Neural cell (in vitro differentiated cells): ENCODE results near the gene CIRBP. TPM values are rescaled to one million over a fixed set of nuclear protein-coding genes. Genes with fewer than 3 reads are reported as not detected.
A peak's percentile ranks its signal among the peaks of the same experiment; 100 is the strongest.

Experiments
- H2AFZ ChIP-seq: fragments of 200-600, 300-800 bp; sonication (generic), shearing (Covaris generic); 2 replicates; pipeline ENCODE4 v1.6.0; 2014; ENCODE audit warnings: low read depth, mild to moderate bottlenecking, antibody characterized with exemption, low read length, moderate library complexity
- H3F3A ChIP-seq: fragments of 200-600 bp; shearing (Covaris generic); 2 replicates; pipeline ENCODE4 v1.6.1; 2016; ENCODE audit warnings: mild to moderate bottlenecking, moderate library complexity, mixed read lengths, antibody characterized with exemption, low read length; ENCODE audit not compliant: insufficient read depth, poor library complexity, severe bottlenecking
- H3K27ac ChIP-seq: fragments of 200-600, 300-800 bp; sonication (generic), shearing (Covaris generic); 2 replicates; pipeline ENCODE4 v1.5.1; 2014; ENCODE audit warnings: mild to moderate bottlenecking, low read length, moderate library complexity
- H3K27me3 ChIP-seq: fragments of 300-800, 200-600 bp; sonication (generic), shearing (Covaris generic); 2 replicates; pipeline ENCODE4 v1.6.0; 2014; ENCODE audit warnings: mild to moderate bottlenecking, low read depth, low read length, moderate library complexity; ENCODE audit not compliant: insufficient read depth
- H3K36me3 ChIP-seq: fragments of 300-800, 200-600 bp; sonication (generic), shearing (Covaris generic); 2 replicates; pipeline ENCODE4 v1.5.1; 2014; ENCODE audit warnings: mild to moderate bottlenecking, antibody characterized with exemption, low read length, moderate library complexity; ENCODE audit not compliant: insufficient read depth
- H3K4me2 ChIP-seq: fragments of 300-800, 200-600 bp; sonication (generic), shearing (Covaris generic); 2 replicates; pipeline ENCODE4 v1.6.0; 2014; ENCODE audit warnings: mild to moderate bottlenecking, low read length
- H3K4me3 ChIP-seq: fragments of 300-800, 200-600 bp; sonication (generic), shearing (Covaris generic); 2 replicates; pipeline ENCODE4 v1.5.1; 2014; ENCODE audit warnings: mild to moderate bottlenecking, low read length, moderate library complexity
- H3K79me2 ChIP-seq: fragments of 200-600 bp; shearing (Covaris generic); replicated peaks from 2 replicates; pipeline ENCODE4 v1.6.0; 2014; ENCODE audit warnings: mild to moderate bottlenecking, low read length, moderate library complexity; ENCODE audit not compliant: insufficient read depth
- H3K9ac ChIP-seq: fragments of 300-800, 200-600 bp; sonication (generic), shearing (Covaris generic); 2 replicates; pipeline ENCODE4 v1.6.1; 2016; ENCODE audit warnings: mild to moderate bottlenecking, low read length, mixed read lengths
- H3K9me2 ChIP-seq: fragments of 200-600 bp; shearing (Covaris generic); 2 replicates; pipeline ENCODE4 v1.6.1; 2016; ENCODE audit warnings: mild to moderate bottlenecking, low read length, mixed read lengths; ENCODE audit not compliant: insufficient read depth
- H3K9me3 ChIP-seq: fragments of 200-600, 300-800 bp; sonication (generic), shearing (Covaris generic); 2 replicates; pipeline ENCODE4 v1.6.1; 2016; ENCODE audit warnings: mild to moderate bottlenecking, mixed run types, low read length, moderate library complexity, mixed read lengths
- H4K20me1 ChIP-seq: fragments of 200-600 bp; shearing (Covaris generic); 2 replicates; pipeline ENCODE4 v1.6.1; 2016; ENCODE audit warnings: mild to moderate bottlenecking, mixed run types; ENCODE audit not compliant: insufficient read depth
- EZH2 ChIP-seq: fragments of 200-600, 300-800 bp; shearing (Covaris generic), sonication (generic); IDR thresholded peaks from 2 replicates; pipeline ENCODE4 v1.6.1; 2014; ENCODE audit warnings: antibody characterized with exemption, low read length, borderline replicate concordance, mild to moderate bottlenecking; ENCODE audit not compliant: insufficient read depth, poor library complexity, severe bottlenecking
- MXI1 ChIP-seq: fragments of 450-650 bp; conservative IDR thresholded peaks from 2 replicates; pipeline ENCODE4 v1.6.1; 2014; ENCODE audit warnings: antibody characterized with exemption, mild to moderate bottlenecking; ENCODE audit not compliant: poor library complexity, severe bottlenecking
- POLR2AphosphoS5 ChIP-seq: IDR thresholded peaks from 2 replicates; pipeline ENCODE4 v1.6.1; 2012
- RAD21 ChIP-seq: fragments of 450-650 bp; conservative IDR thresholded peaks from 2 replicates; pipeline ENCODE4 v1.6.1; 2014; ENCODE audit warnings: antibody characterized with exemption, mild to moderate bottlenecking, moderate library complexity
- TAF1 ChIP-seq: IDR thresholded peaks from 2 replicates; pipeline ENCODE4 v1.6.1; 2012; ENCODE audit warnings: low read depth
- polyA plus RNA-seq: library from polyadenylated mRNA; depleted of rRNA; stranded (reverse); fragments of >200 nt; gene quantifications from 2 replicates; pipeline ENCODE4 v1.2.3, GENCODE V29; 2014
- TF ChIP-seq, protein P1 (sequence below): IDR thresholded peaks from 2 replicates; pipeline ENCODE4 v1.6.1; 2012; ENCODE audit warnings: borderline replicate concordance
- TF ChIP-seq, protein P2 (sequence below): fragments of 450-650 bp; IDR thresholded peaks from 2 replicates; pipeline ENCODE4 v1.5.1; 2014; ENCODE audit warnings: antibody characterized with exemption, mild to moderate bottlenecking, moderate library complexity; ENCODE audit not compliant: poor library complexity, severe bottlenecking

Gene CIRBP
- polyA plus RNA-seq, 1 donor from 2014 or later = 1,663 TPM

DNA sequence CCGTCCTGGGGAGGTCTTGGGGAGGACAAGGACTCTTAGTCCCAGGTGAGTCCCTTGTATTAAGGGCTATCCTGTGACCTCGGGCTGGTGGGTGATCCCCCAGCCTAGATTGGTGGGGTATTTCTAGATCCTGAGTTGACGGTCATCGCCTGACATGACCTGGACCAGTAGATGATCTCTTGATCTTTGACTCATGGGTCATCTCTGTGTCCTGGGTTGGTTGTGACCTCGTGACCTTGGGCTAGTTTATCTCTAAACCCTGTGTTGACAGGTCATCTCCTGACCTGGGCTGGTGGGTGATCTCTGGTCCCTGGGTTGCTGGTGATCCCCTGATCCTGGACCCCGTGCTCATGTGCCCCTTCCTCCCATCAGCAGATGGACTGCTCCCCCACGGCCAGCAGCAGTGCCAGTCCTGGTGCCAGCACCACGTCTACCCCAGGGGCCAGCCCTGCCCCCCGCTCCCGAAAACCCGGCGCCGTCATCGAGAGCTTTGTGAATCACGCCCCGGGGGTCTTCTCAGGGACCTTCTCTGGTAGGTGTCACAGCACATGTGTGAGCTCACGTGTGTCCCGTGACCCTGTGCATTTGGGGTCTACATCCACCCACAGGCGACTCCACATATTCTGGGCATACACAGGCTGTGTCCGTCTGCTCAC, 14.5 kb upstream of the CIRBP start:
- Histone ChIP-seq H2AFZ (no peak overlapping the region), H3K9me3 (no peaks in the 10 kb centered on the region), H3K27me3 (no peaks in the 10 kb centered on the region), H4K20me1 (peaks cover 4% of the 10 kb centered on the region), H3K4me3 (no peak overlapping the region), H3K9ac (no peak overlapping the region), H3K9me2 (no peaks in the 10 kb centered on the region), H3K4me2 (no peak overlapping the region), H3K27ac (no peak overlapping the region), H3K36me3 (no peaks in the 10 kb centered on the region), H3F3A (no peaks in the 10 kb centered on the region), H3K79me2 (peaks cover 70% of the 10 kb centered on the region)
- TF ChIP-seq RAD21 = no peak
- TF ChIP-seq MXI1 = no peak
- peak; percentile 13 for TF ChIP-seq POLR2AphosphoS5

DNA sequence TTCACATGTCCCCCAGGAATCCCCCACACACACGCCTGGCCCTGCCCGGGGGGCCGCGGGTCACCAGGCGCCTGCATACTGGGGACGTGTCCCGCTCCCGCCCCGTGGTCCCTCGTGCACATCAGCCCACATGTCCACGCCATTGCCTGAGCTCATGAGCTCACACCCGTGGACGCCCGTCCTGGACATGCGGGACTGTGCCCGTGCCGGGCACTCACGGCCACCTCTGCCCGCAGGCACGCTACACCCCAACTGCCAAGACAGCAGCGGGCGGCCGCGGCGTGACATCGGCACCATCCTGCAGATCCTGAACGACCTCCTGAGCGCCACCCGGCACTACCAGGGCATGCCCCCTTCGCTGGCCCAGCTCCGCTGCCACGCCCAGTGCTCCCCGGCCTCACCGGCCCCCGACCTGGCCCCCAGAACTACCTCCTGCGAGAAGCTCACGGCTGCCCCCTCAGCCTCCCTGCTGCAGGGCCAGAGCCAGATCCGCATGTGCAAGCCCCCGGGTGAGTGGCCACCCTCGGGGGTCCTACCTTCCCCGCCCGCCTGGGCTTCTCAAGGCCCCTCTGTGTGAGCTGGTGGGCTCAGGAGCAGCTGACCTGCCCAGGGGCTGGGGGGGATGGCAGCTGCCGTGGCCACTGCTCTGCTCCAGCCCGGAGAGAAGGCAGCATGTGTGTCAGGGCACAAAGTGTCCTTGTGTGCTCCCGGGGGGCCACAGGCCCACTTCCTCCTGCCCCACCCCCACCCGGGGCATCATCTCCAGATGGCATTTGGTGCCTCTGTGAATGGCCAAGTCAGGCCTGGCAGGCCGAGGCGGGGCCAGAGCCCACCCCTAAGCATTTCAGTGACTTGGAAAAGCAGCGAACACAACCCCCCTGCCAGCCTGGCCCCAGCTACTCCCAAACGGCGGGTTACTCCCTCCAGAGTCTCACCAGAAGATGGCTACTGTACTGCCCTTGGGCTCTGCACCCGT, 13.7 kb upstream of the CIRBP start:
- H3K9me2 ChIP-seq = no peaks in the 10 kb centered on the region
- no peaks in the 10 kb centered on the region for H3F3A ChIP-seq
- H3K27ac ChIP-seq = no peak overlapping the region
- H3K4me2 ChIP-seq = no peak overlapping the region
- H3K9me3 ChIP-seq = no peaks in the 10 kb centered on the region
- H2AFZ ChIP-seq = no peak overlapping the region
- no peaks in the 10 kb centered on the region for H3K27me3 ChIP-seq
- H3K9ac ChIP-seq = no peak overlapping the region
- H3K4me3 ChIP-seq = no peak overlapping the region
- TF ChIP-seq MXI1 (no peak), EZH2 (no peak), TAF1 (no peak), RAD21 (no peak), POLR2AphosphoS5 (no peak)
- TF ChIP-seq, protein P1, sequence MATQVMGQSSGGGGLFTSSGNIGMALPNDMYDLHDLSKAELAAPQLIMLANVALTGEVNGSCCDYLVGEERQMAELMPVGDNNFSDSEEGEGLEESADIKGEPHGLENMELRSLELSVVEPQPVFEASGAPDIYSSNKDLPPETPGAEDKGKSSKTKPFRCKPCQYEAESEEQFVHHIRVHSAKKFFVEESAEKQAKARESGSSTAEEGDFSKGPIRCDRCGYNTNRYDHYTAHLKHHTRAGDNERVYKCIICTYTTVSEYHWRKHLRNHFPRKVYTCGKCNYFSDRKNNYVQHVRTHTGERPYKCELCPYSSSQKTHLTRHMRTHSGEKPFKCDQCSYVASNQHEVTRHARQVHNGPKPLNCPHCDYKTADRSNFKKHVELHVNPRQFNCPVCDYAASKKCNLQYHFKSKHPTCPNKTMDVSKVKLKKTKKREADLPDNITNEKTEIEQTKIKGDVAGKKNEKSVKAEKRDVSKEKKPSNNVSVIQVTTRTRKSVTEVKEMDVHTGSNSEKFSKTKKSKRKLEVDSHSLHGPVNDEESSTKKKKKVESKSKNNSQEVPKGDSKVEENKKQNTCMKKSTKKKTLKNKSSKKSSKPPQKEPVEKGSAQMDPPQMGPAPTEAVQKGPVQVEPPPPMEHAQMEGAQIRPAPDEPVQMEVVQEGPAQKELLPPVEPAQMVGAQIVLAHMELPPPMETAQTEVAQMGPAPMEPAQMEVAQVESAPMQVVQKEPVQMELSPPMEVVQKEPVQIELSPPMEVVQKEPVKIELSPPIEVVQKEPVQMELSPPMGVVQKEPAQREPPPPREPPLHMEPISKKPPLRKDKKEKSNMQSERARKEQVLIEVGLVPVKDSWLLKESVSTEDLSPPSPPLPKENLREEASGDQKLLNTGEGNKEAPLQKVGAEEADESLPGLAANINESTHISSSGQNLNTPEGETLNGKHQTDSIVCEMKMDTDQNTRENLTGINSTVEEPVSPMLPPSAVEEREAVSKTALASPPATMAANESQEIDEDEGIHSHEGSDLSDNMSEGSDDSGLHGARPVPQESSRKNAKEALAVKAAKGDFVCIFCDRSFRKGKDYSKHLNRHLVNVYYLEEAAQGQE = no peak
- TF ChIP-seq, protein P2, sequence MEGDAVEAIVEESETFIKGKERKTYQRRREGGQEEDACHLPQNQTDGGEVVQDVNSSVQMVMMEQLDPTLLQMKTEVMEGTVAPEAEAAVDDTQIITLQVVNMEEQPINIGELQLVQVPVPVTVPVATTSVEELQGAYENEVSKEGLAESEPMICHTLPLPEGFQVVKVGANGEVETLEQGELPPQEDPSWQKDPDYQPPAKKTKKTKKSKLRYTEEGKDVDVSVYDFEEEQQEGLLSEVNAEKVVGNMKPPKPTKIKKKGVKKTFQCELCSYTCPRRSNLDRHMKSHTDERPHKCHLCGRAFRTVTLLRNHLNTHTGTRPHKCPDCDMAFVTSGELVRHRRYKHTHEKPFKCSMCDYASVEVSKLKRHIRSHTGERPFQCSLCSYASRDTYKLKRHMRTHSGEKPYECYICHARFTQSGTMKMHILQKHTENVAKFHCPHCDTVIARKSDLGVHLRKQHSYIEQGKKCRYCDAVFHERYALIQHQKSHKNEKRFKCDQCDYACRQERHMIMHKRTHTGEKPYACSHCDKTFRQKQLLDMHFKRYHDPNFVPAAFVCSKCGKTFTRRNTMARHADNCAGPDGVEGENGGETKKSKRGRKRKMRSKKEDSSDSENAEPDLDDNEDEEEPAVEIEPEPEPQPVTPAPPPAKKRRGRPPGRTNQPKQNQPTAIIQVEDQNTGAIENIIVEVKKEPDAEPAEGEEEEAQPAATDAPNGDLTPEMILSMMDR = no peak
- peaks cover 4% of the 10 kb centered on the region for H4K20me1 ChIP-seq
- H3K36me3 ChIP-seq = no peaks in the 10 kb centered on the region
- H3K79me2 ChIP-seq = peaks cover 75% of the 10 kb centered on the region
